HG03159 (cell line): ENCODE measurements around the gene NECTIN2.
"Not testable (repeated sequence)": the region's sequence is repeated elsewhere in the genome, so short reads cannot be mapped to it uniquely, and the experiment has no call there.

Experiments
- ATAC-seq: cut with Tn5 transposase; IDR thresholded peaks from one replicate; pipeline ENCODE4 v1.9.1; 2021; ENCODE audit warnings: mild to moderate bottlenecking, moderate library complexity; ENCODE audit not compliant: unreplicated experiment

The NECTIN2 gene

GRCh38 chr19:44816301-44816700 is 29.8 kb upstream of the NECTIN2 start:
- ATAC-seq: no peak

GRCh38 chr19:44817725-44818465 is 28.2 kb upstream of the NECTIN2 start:
- no peak for ATAC-seq

GRCh38 chr19:44818466-44819031 is 27.5 kb upstream of the NECTIN2 start:
- ATAC-seq: no peak

- no peak for ATAC-seq
Measured at GRCh38 chr19:44819246-44819832, 26.8 kb upstream of the NECTIN2 start.

- no peak for ATAC-seq
Measured at GRCh38 chr19:44820648-44821609, 25.2 kb upstream of the NECTIN2 start.

GRCh38 chr19:44822177-44822576 is 23.9 kb upstream of the NECTIN2 start:
- no peak for ATAC-seq

GRCh38 chr19:44822670-44823372 is 23.3 kb upstream of the NECTIN2 start:
- ATAC-seq: no peak

- no peak for ATAC-seq
Measured at GRCh38 chr19:44823373-44823698, 22.8 kb upstream of the NECTIN2 start.

GRCh38 chr19:44824761-44825160 is 21.3 kb upstream of the NECTIN2 start:
- no peak for ATAC-seq

GRCh38 chr19:44832875-44833274 is 13.2 kb upstream of the NECTIN2 start:
- ATAC-seq: not testable (repeated sequence)

- ATAC-seq: not testable (repeated sequence)
Measured at GRCh38 chr19:44834399-44834798, 11.7 kb upstream of the NECTIN2 start.

GRCh38 chr19:44839276-44839675 is 6.8 kb upstream of the NECTIN2 start:
- ATAC-seq: no peak

GRCh38 chr19:44840811-44841210 is 5.3 kb upstream of the NECTIN2 start:
- ATAC-seq: no peak

GRCh38 chr19:44841231-44841630 is 4.9 kb upstream of the NECTIN2 start:
- ATAC-seq: no peak

- no peak for ATAC-seq
Measured at GRCh38 chr19:44845286-44845611, 848 bp upstream of the NECTIN2 start.

- no peak for ATAC-seq
Measured at GRCh38 chr19:44846455-44847143, 502 bp downstream of the NECTIN2 start.

- ATAC-seq: no peak
Measured at GRCh38 chr19:44847144-44848035, 1.3 kb downstream of the NECTIN2 start.

GRCh38 chr19:44848036-44848811 is 2.1 kb downstream of the NECTIN2 start:
- ATAC-seq: no peak
